ENCODE data around the gene FMN2. TPM values are rescaled to one million over a fixed set of nuclear protein-coding genes. Genes with fewer than 3 reads are reported as not detected.

Gene FMN2
- total RNA-seq, 4 donors from 2014 or later, result 0.54 to 5.1 (median 1.2) TPM

- Histone ChIP-seq H3K27me3 (no peaks in the 10 kb centered on the region), H3K4me1 (no peaks in the 10 kb centered on the region), H3K36me3 (no peaks in the 10 kb centered on the region), H3K9me3 (no peaks in the 10 kb centered on the region), H3K4me3 (no peak overlapping the region), H3K27ac (no peak overlapping the region)
- no peak for DNase-seq
- TF ChIP-seq CTCF (IDR thresholded peaks at IDR 0.05), result no peak
- TF ChIP-seq POLR2A (IDR thresholded peaks at IDR 0.05), result no peak
These were observed 271.1 kb downstream of the FMN2 start for GRCh38 chr1:240362826-240363225.

- no peak overlapping the region for H3K4me3 ChIP-seq
- H3K36me3 ChIP-seq, result no peaks in the 10 kb centered on the region
- TF ChIP-seq CTCF (IDR thresholded peaks at IDR 0.05), result no peak
- no peak for DNase-seq
- no peaks in the 10 kb centered on the region for H3K27me3 ChIP-seq
- H3K4me1 ChIP-seq, result no peaks in the 10 kb centered on the region
- H3K27ac ChIP-seq, result no peak overlapping the region
- no peaks in the 10 kb centered on the region for H3K9me3 ChIP-seq
These were observed 271.6 kb downstream of the FMN2 start for GRCh38 chr1:240363315-240363714.

- no peaks in the 10 kb centered on the region for H3K9me3 ChIP-seq
- H3K27ac ChIP-seq, result no peak overlapping the region
- no peaks in the 10 kb centered on the region for H3K36me3 ChIP-seq
- TF ChIP-seq POLR2A (IDR thresholded peaks at IDR 0.05) (no peak), CTCF (IDR thresholded peaks at IDR 0.05) (no peak)
- H3K4me1 ChIP-seq, result no peaks in the 10 kb centered on the region
- no peak for DNase-seq
- no peak overlapping the region for H3K4me3 ChIP-seq
- H3K27me3 ChIP-seq, result no peaks in the 10 kb centered on the region
These were observed 272.2 kb downstream of the FMN2 start for GRCh38 chr1:240363914-240364313.

DNA sequence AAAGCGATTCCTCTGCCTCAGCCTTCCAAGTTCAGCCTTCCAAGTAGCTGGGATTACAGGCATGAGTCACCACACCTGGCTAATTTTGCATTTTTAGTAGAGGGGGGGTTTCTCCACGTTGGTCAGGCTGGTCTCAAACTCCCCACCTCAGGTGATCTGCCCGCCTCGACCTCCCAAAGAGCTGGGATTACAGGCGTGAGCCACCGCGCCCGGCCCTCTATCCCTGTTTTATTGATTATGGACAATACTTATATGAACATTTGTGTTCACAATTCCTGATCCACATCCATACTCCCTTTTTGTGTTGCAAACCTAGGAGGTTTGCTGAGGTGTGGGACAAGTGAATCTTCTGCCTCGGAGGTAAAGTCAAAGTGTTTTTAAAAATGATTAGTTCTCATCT, 275.0 kb downstream of the FMN2 start:
- DNase-seq, result no peak
- Histone ChIP-seq H3K4me1 (no peaks in the 10 kb centered on the region), H3K36me3 (no peaks in the 10 kb centered on the region), H3K4me3 (no peak overlapping the region), H3K27me3 (no peaks in the 10 kb centered on the region), H3K9me3 (no peaks in the 10 kb centered on the region), H3K27ac (no peak overlapping the region)
- no peak for TF ChIP-seq POLR2A (IDR thresholded peaks at IDR 0.05)
- no peak for TF ChIP-seq CTCF (IDR thresholded peaks at IDR 0.05)

GRCh38 chr1:240385551-240385950, 293.9 kb downstream of the FMN2 start:
- no peak overlapping the region for H3K4me3 ChIP-seq
- no peaks in the 10 kb centered on the region for H3K36me3 ChIP-seq
- no peaks in the 10 kb centered on the region for H3K27me3 ChIP-seq
- TF ChIP-seq CTCF (IDR thresholded peaks at IDR 0.05) (no peak), POLR2A (IDR thresholded peaks at IDR 0.05) (no peak)
- no peak for DNase-seq
- no peak overlapping the region for H3K27ac ChIP-seq
- H3K9me3 ChIP-seq, result peaks cover 0 to 6% (median 0%) of the 10 kb centered on the region in 4 donors
- H3K4me1 ChIP-seq, result no peaks in the 10 kb centered on the region

Measured in Peyer's patch (tissue), 4 donors.